Right lobe of liver (tissue), 6 donors: Measurements from ENCODE around the gene GALNT12. TPM values are rescaled to one million over a fixed set of nuclear protein-coding genes. Genes with fewer than 3 reads are reported as not detected.

Source experiments
- ATAC-seq, 4 donors: fragments of 200-7000 bp; cut with Tn5 transposase; one replicate each; pipeline ENCODE4 v1.9.1; 2020; ENCODE audit warnings: mild to moderate bottlenecking in 4 of 4, moderate library complexity in 4 of 4
- DNase-seq, 3 donors: peaks; one replicate each; pipeline ENCODE4 v3.0.0-alpha.2; 2020
- H3K27ac ChIP-seq, 3 donors: fragments of 200-600 bp; one replicate each; pipeline ENCODE4 v1.8.0; 2022
- H3K27me3 ChIP-seq, 2 donors: fragments of 200-600 bp; one replicate each; pipeline ENCODE4 v1.8.0; 2022
- H3K36me3 ChIP-seq, 4 donors: fragments of 200-600 bp; sonication (generic) in 1 of 4; one replicate each; pipeline versions ENCODE4 v1.5.1 to v1.8.0; 2017 to 2022; ENCODE audit warnings: control low read depth in 1 of 4
- H3K4me1 ChIP-seq, 4 donors: fragments of 200-600 bp; sonication (generic) in 1 of 4; one replicate each; pipeline versions ENCODE4 v1.5.1 to v1.8.0; 2017 to 2022; ENCODE audit warnings: control low read depth in 1 of 4
- H3K4me3 ChIP-seq, 3 donors: fragments of 200-600 bp; one replicate each; pipeline ENCODE4 v1.8.0; 2022
- H3K9me3 ChIP-seq, 4 donors: fragments of 200-600 bp; sonication (generic) in 1 of 4; one replicate each; pipeline versions ENCODE4 v1.5.1 to v1.8.0; 2017 to 2022; ENCODE audit warnings: control low read depth in 1 of 4
- POLR2A ChIP-seq: fragments of 450-650 bp; IDR thresholded peaks from one replicate; pipeline ENCODE4 v1.6.1; 2017; ENCODE audit warnings: antibody characterized with exemption, mild to moderate bottlenecking
- WGBS: methylation state at CpG from one replicate; pipeline ENCODE4 v1.1.6; 2018; ENCODE audit warnings: low coverage, low lambda C conversion rate; ENCODE audit not compliant: insufficient coverage; ENCODE audit errors: missing lambda C conversion rate; 5-methylcytosine and 5-hydroxymethylcytosine counted together
- intact Hi-C, 2 donors: fragments of 100-400 bp; cut with DNase I; formaldehyde crosslinking; loops; one replicate each; pipeline versions ENCODE4 v1.11.2 to v1.14.1; 2022
- total RNA-seq, 6 experiments: library from RNA; depleted of rRNA in 2 of 6; stranded (reverse); fragments of >200 nt in 2 of 6; fragmentation: NEBNext Ultra II Directional in 3 of 6; extraction: Animal tissue kit (Norgen Biotek cat#: 25700) in 3 of 6; gene quantifications; one replicate each; pipeline versions ENCODE4 v1.1.0 to v1.2.4, GENCODE V29; 2016 to 2023
- TF ChIP-seq, protein P1 (sequence below), 4 donors: fragments of 200-600 bp in 3 of 4; fragments of 450-650 bp in 1 of 4; IDR thresholded peaks; one replicate each; pipeline versions ENCODE4 v1.5.1 to v1.8.0; 2016 to 2022; ENCODE audit warnings: antibody characterized with exemption in 4 of 4, mild to moderate bottlenecking in 2 of 4
- donor health status: DM: no; HTN: yes; CAD: no.
- donor health status: DM: no; HTN: no; CAD: no.
- donor health status: DM: no; HTN: no; CAD: no.
- donor health status: DM: no; HTN: yes; CAD: no.
- donor health status: DM: no; HTN: yes; CAD: no.

Gene GALNT12
- total RNA-seq, 6 experiments from 2014 or later = 0.06 to 1.1 (median 0.30) TPM; not detected in 1

DNA sequence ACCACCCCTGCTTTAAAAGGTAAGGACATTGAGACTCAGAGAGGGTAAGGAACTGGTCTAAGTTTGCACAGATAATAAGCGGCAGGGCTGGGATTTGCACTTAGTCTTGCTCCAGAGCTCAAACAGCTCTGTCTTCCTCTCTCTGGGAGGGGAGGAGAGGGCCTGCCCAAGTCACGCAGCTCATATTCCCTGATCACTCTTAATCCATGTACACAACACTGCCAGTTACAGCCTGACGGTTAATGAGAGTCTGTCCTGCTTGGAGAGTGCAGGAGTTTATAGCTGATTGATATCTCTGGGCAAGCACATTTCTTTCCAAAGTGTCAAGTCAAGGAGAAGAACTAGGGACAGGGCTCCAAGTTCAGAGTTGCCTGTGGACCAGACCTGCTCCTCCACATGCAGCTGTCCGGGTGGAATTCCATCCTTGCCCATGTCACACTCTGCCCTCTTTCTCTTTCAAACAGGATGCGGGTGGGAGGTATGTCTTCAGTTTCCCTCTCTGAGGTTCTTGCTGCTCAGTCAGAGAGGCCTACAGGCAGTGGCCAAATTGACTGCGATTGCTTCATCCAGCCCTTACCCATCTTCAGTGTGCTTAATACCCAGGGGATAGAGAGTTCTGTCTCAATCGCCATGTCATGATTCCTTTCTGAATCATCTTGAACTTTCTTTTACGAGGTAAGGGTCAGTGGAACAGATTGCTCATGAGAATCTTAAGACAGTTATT is 54.5 kb downstream of the GALNT12 start:
- no peaks in the 10 kb centered on the region for H3K9me3 ChIP-seq
- intact Hi-C loops = loop anchor here in 1 of 2 donors (10.0 kb wide), 1 partner anchor 133 kb away; no protein-coding TSS in a partner anchor
- H3K36me3 ChIP-seq = no peaks in the 10 kb centered on the region
- H3K27ac ChIP-seq = no peak overlapping the region
- H3K4me3 ChIP-seq = no peak overlapping the region
- H3K27me3 ChIP-seq = no peaks in the 10 kb centered on the region
- DNase-seq (no peak), ATAC-seq (no peak)
- WGBS = 71% methylated on average over 5 of the region's 8 CpGs
- H3K4me1 ChIP-seq = no peaks in the 10 kb centered on the region
- TF ChIP-seq POLR2A = no peak
- TF ChIP-seq, protein P1, sequence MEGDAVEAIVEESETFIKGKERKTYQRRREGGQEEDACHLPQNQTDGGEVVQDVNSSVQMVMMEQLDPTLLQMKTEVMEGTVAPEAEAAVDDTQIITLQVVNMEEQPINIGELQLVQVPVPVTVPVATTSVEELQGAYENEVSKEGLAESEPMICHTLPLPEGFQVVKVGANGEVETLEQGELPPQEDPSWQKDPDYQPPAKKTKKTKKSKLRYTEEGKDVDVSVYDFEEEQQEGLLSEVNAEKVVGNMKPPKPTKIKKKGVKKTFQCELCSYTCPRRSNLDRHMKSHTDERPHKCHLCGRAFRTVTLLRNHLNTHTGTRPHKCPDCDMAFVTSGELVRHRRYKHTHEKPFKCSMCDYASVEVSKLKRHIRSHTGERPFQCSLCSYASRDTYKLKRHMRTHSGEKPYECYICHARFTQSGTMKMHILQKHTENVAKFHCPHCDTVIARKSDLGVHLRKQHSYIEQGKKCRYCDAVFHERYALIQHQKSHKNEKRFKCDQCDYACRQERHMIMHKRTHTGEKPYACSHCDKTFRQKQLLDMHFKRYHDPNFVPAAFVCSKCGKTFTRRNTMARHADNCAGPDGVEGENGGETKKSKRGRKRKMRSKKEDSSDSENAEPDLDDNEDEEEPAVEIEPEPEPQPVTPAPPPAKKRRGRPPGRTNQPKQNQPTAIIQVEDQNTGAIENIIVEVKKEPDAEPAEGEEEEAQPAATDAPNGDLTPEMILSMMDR (IDR thresholded peaks at IDR 0.05) = no peak

DNA sequence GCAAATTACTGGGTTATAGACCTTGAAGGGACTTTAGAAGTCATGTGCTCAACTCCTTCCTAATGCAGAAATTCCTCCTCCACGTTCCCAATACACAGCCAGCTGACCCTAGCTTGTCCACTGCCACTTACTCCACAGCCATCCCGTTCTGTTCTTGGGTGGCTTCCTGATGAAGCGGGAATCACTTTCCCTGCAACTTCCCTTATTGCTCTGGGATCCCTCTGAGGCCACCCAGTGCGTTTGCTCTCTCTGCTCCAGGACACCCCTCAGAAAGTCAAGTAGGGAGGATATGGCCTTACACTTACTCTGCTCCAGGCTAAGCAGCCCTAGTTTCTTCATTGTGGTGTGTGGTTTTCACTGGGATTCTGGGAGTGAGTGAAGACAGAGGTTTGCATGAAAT is 55.5 kb downstream of the GALNT12 start:
- Histone ChIP-seq H3K9me3 (no peaks in the 10 kb centered on the region), H3K4me3 (no peak overlapping the region), H3K36me3 (no peaks in the 10 kb centered on the region), H3K4me1 (peaks cover 0 to 8% (median 0%) of the 10 kb centered on the region in 4 donors), H3K27me3 (no peaks in the 10 kb centered on the region), H3K27ac (no peak overlapping the region)
- ATAC-seq = no peak
- intact Hi-C loops = loop anchor here in 1 of 2 donors (10.0 kb wide), 1 partner anchor 132 kb away; no protein-coding TSS in a partner anchor
- no peak for DNase-seq
- TF ChIP-seq POLR2A = no peak
- TF ChIP-seq, protein P1 (IDR thresholded peaks at IDR 0.05) = no peak
- 48% methylated on average over 4 of the region's 4 CpGs for WGBS

DNA sequence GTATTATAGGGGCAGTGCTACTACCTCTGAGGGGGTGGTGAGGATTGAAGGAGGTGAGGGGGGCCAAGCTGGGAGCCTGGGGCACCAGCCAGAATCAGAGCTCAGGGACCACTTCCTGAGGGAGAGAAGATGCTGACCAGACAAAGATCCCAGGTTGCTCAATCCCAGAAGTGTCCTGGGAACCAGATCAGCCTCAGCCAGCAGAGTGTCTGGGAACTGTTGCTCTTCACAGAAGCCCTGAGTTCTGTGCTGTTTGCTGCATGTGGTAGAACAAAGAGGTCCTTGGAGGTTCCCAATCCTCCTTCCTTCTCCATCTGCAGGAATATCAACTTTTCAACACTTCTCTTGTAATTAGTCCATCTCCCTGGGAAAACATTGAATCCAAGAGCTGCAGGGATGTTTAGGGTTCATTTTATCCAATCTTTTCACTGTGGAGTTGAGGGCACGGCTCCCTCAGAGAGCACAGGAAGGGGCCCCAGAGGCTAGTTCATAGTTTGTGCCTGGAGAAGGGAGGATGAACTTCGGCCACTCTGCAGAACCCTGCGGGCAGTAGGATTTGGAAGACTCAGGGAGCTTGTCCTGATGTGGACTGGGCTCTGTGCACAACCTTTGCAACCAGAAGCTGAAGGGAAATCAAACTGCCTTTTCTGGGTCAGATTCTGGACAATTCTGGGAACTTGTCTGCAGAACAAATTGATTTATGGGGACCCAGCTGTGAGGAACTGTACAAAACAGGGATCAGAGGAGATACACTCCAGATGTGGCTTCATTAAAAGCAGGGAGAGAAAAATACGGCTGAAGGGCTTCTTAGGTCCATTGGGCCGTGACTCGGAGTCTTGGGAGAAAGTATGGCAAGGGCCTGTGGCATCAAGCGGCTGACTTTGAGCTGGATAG is 57.1 kb downstream of the GALNT12 start:
- no peak for TF ChIP-seq POLR2A
- TF ChIP-seq, protein P1 (IDR thresholded peaks at IDR 0.05) = no peak
- DNase-seq (no peak), ATAC-seq (peak in 1 of 4 donors; percentile 18)
- Histone ChIP-seq H3K4me3 (no peak overlapping the region), H3K27me3 (no peaks in the 10 kb centered on the region), H3K9me3 (no peaks in the 10 kb centered on the region), H3K36me3 (no peaks in the 10 kb centered on the region), H3K27ac (no peak overlapping the region), H3K4me1 (peaks cover 0 to 11% (median 0%) of the 10 kb centered on the region in 4 donors)
- intact Hi-C loops = loop anchor here in 1 of 2 donors (10.0 kb wide), 1 partner anchor 130 kb away; no protein-coding TSS in a partner anchor
- 75% methylated on average over 6 of the region's 7 CpGs for WGBS

DNA sequence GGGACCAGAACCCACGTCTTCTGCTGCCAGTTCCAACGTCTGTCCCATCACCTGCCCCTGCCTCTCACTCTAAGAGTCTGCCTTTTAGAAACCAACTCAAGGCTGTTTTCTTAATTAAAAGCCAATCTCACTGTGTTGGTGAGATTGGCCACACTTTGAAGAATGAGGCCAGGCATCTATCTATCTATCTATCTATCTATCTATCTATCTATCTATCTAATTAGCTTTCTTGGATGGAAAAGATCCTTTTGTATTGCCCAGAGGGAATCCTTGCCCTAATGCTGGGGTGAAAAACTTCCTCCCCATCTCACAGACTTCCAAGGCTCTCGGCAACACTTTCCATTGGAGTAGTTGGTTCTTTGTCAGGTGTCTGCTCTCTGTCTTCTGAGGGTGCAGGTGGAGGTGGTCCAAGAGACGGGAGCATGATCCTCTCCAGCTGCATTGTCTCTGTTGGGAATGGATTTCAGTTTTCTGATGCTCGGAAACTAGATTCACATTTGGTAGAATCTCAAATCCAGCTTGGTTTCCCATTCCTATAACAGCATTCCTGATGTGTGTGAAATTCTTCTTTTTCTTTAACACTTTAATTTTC is 57.9 kb downstream of the GALNT12 start:
- no peaks in the 10 kb centered on the region for H3K9me3 ChIP-seq
- no peak overlapping the region for H3K27ac ChIP-seq
- ATAC-seq = no peak
- no peak for TF ChIP-seq POLR2A
- TF ChIP-seq, protein P1 (IDR thresholded peaks at IDR 0.05) = no peak
- no peaks in the 10 kb centered on the region for H3K27me3 ChIP-seq
- no peaks in the 10 kb centered on the region for H3K36me3 ChIP-seq
- no peak for DNase-seq
- WGBS = 67% methylated on average over 1 of the region's 5 CpGs
- H3K4me3 ChIP-seq = no peak overlapping the region
- H3K4me1 ChIP-seq = peaks cover 0 to 11% (median 0%) of the 10 kb centered on the region in 4 donors
- intact Hi-C loops = loop anchor here in 1 of 2 donors (10.0 kb wide), 1 partner anchor 129 kb away; no protein-coding TSS in a partner anchor
